K562 (cell line): ENCODE measurements around the gene ENTREP3. TPM values are rescaled to one million over a fixed set of nuclear protein-coding genes. Genes with fewer than 3 reads are reported as not detected.

Source experiments
- ATF3 ChIP-seq, 2 experiments: fragments of 450-650 bp in 1 of 2; sonication (generic) in 1 of 2; formaldehyde crosslinking in 1 of 2; IDR thresholded peaks in 1 of 2; conservative IDR thresholded peaks in 1 of 2; 2 replicates each; pipeline versions ENCODE4 v1.6.1 to v1.8.1; 2016 to 2023; ENCODE audit warnings: mild to moderate bottlenecking in 2 of 2, moderate library complexity in 2 of 2, inconsistent platforms in 1 of 2, missing genetic modification reagents in 1 of 2
- BCL6 ChIP-seq: fragments of 250-450 bp; sonication (Bioruptor Pico); IDR thresholded peaks from 2 replicates; pipeline ENCODE4 v1.4.0; 2020
- CC2D1A ChIP-seq: fragments of 450-650 bp; IDR thresholded peaks from 2 replicates; pipeline ENCODE4 v1.6.1; 2017; ENCODE audit warnings: mild to moderate bottlenecking
- CHD1 ChIP-seq: fragments of 200-600 bp; sonication (generic); IDR thresholded peaks from one replicate; pipeline ENCODE4 v1.6.1; 2012; ENCODE audit warnings: mild to moderate bottlenecking, moderate library complexity, low read length, inconsistent platforms
- CREB1 ChIP-seq, 2 experiments: sonication (generic) in 1 of 2; formaldehyde crosslinking in 1 of 2; IDR thresholded peaks; 2 replicates each; pipeline versions ENCODE4 v1.6.1 to v1.8.0; 2012 to 2022; ENCODE audit warnings: inconsistent platforms in 1 of 2, mild to moderate bottlenecking in 1 of 2, missing genetic modification reagents in 1 of 2, moderate library complexity in 1 of 2
- FOXA3 ChIP-seq, 2 experiments: fragments of 450-650 bp in 1 of 2; sonication (generic) in 1 of 2; formaldehyde crosslinking; IDR thresholded peaks in 1 of 2; conservative IDR thresholded peaks in 1 of 2; 2 replicates each; pipeline versions ENCODE4 v1.4.0 to v1.8.0; 2020 to 2022; ENCODE audit warnings: mild to moderate bottlenecking in 2 of 2, missing genetic modification reagents in 1 of 2
- FOXP1 ChIP-seq: sonication (generic); formaldehyde crosslinking; IDR thresholded peaks from 2 replicates; pipeline ENCODE4 v1.8.0; 2022; ENCODE audit warnings: mild to moderate bottlenecking, missing genetic modification reagents
- HNRNPK ChIP-seq: fragments of 200-400 bp; formaldehyde crosslinking; IDR thresholded peaks from one replicate; pipeline ENCODE4 v1.6.1; 2018; ENCODE audit warnings: mild to moderate bottlenecking, low read depth, low read length; ENCODE audit not compliant: poor library complexity, severe bottlenecking
- KLF1 ChIP-seq: fragments of 450-650 bp; IDR thresholded peaks from 2 replicates; pipeline ENCODE4 v1.6.1; 2016; ENCODE audit warnings: missing genetic modification characterization, missing compliant biosample characterization
- NCOR1 ChIP-seq: fragments of 450-650 bp; IDR thresholded peaks from 2 replicates; pipeline ENCODE4 v1.6.1; 2016; ENCODE audit warnings: mild to moderate bottlenecking, moderate library complexity
- NELFE ChIP-seq: IDR thresholded peaks from 2 replicates; pipeline ENCODE4 v1.6.1; 2011; ENCODE audit warnings: mild to moderate bottlenecking; ENCODE audit not compliant: insufficient read depth, insufficient read length
- NUFIP1 ChIP-seq: fragments of 450-650 bp; IDR thresholded peaks from 2 replicates; pipeline ENCODE4 v1.6.1; 2018; ENCODE audit not compliant: partially characterized antibody
- PHB2 ChIP-seq: fragments of 450-650 bp; IDR thresholded peaks from 2 replicates; pipeline ENCODE4 v1.6.1; 2017; ENCODE audit warnings: low read depth
- PHF21A ChIP-seq: fragments of 450-650 bp; IDR thresholded peaks from 2 replicates; pipeline ENCODE4 v1.6.1; 2017; ENCODE audit warnings: low read depth, borderline replicate concordance
- POLR2AphosphoS5 ChIP-seq: IDR thresholded peaks from 2 replicates; pipeline ENCODE4 v1.6.1; 2011; ENCODE audit warnings: mild to moderate bottlenecking, low read depth, low read length, moderate library complexity; ENCODE audit not compliant: control insufficient read depth, insufficient read depth
- PYGO2 ChIP-seq: fragments of 450-650 bp; IDR thresholded peaks from 2 replicates; pipeline ENCODE4 v1.6.1; 2016; ENCODE audit warnings: mild to moderate bottlenecking, missing genetic modification characterization, moderate library complexity, missing compliant biosample characterization
- RAD21 ChIP-seq, 2 experiments: fragments of 250-450 bp in 1 of 2; fragments of 450-650 bp in 1 of 2; sonication (Bioruptor Pico) in 1 of 2; formaldehyde crosslinking in 1 of 2; IDR thresholded peaks in 1 of 2; conservative IDR thresholded peaks in 1 of 2; 2 replicates each; pipeline versions ENCODE4 v1.4.0 to v1.8.0; 2020 to 2022; ENCODE audit warnings: mild to moderate bottlenecking in 2 of 2, moderate library complexity in 1 of 2
- SAFB ChIP-seq: fragments of 200-400 bp; formaldehyde crosslinking; IDR thresholded peaks from 2 replicates; pipeline ENCODE4 v1.6.1; 2017; ENCODE audit warnings: low read depth, low read length, borderline replicate concordance
- SNIP1 ChIP-seq: fragments of 450-650 bp; IDR thresholded peaks from 2 replicates; pipeline ENCODE4 v1.7.1; 2017; ENCODE audit warnings: low read depth, mild to moderate bottlenecking
- TGIF2 ChIP-seq: sonication (generic); formaldehyde crosslinking; IDR thresholded peaks from 2 replicates; pipeline ENCODE4 v1.8.1; 2022; ENCODE audit warnings: mild to moderate bottlenecking, missing genetic modification reagents, moderate library complexity
- YBX1 ChIP-seq: fragments of 450-650 bp; IDR thresholded peaks from 2 replicates; pipeline ENCODE4 v1.7.1; 2016; ENCODE audit warnings: mild to moderate bottlenecking
- ZNF143 ChIP-seq: sonication (generic); formaldehyde crosslinking; IDR thresholded peaks from 2 replicates; pipeline ENCODE4 v1.9.0; 2022; ENCODE audit warnings: mild to moderate bottlenecking, missing genetic modification reagents
- ZNF217 ChIP-seq: sonication (generic); formaldehyde crosslinking; IDR thresholded peaks from 2 replicates; pipeline ENCODE4 v1.8.0; 2022; ENCODE audit warnings: mild to moderate bottlenecking, missing genetic modification reagents
- polyA plus RNA-seq, 8 experiments: library from polyadenylated mRNA; depleted of rRNA in 4 of 8; stranded (reverse) in 5 of 8; unstranded in 3 of 8; fragments of >200 nt; fragmentation: Nextera tagmentation in 2 of 8; fragmentation: Illumina TruSeq in 1 of 8; extraction: Ambion mirVana in 2 of 8; extraction: Trizol in 1 of 8; gene quantifications; 2 replicates each; pipeline versions ENCODE4 v1.2.1 to v1.2.3, GENCODE V29; 2011 to 2014; ENCODE audit warnings: inconsistent platforms in 1 of 8, missing spikeins in 1 of 8
- total RNA-seq, 7 experiments: library from RNA; depleted of rRNA in 6 of 7; stranded (reverse); fragments of >200 nt in 6 of 7; fragmentation: Illumina TruSeq in 2 of 7; extraction: Trizol in 2 of 7; gene quantifications; 2 replicates each; pipeline versions ENCODE4 v1.2.1 to v1.2.3, GENCODE V29; 2011 to 2021; ENCODE audit warnings: low replicate concordance in 1 of 7
- TF ChIP-seq, protein P1 (sequence below), 2 experiments: fragments of 450-650 bp in 1 of 2; IDR thresholded peaks; 2 replicates each; pipeline ENCODE4 v1.6.1; 2011 to 2017; ENCODE audit warnings: low read depth in 2 of 2, antibody characterized with exemption in 1 of 2, borderline replicate concordance in 1 of 2, low read length in 1 of 2, mild to moderate bottlenecking in 1 of 2, mixed read lengths in 1 of 2; ENCODE audit not compliant: control insufficient read depth in 1 of 2

ENTREP3 gene
- total and polyA plus RNA-seq, 9 of the 15 experiments (the other 6 are each of a cell fraction or from before 2014, with no cell fraction given) = 1.9 to 41.8 (median 5.9) TPM

DNA sequence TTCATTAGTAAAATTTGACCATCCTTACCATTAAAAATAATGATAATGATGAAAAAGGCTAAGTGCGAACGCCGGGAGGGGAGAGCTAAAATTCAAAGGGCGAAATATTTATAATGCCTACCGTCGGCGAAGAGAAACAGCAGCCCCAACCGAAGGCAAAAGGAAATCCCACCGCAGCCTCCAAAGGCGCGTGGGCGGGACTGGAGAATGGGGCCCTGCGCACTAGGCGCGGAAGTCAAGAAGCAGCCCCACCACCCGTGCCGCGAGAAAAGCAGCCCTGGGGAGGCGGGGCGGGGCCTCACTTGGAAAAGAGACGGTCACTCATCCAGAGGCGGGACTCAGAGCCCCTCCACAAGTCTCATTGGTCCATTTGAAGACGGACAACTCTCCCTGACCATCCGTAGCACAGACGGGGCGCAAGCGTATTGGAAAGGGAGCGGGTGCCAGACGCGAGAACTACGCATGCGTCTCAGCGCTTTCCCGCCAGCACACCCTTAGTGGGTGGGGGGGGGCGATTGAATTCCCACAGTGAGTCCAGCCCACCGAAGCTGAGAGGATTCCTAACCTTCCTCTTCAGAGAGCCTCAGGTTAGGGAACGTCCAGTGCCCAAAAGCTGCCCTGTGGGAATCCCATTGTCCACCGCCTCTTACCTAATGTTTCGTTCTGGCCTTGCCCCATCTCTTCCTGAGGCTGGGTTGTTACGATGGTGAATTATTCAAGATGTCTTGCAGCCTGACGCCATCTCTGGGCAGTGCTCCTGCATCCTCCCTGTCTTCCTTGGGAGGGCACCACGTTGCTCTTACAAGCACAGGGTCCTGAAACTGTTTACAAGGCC, 27.8 kb downstream of the ENTREP3 start (continued):
- TF ChIP-seq TGIF2 = no peak
- TF ChIP-seq KLF1 (tag) = no peak
- TF ChIP-seq RAD21 (CRISPR knock-in tag; conservative IDR thresholded peaks at IDR 0.05 in 1 of 2, IDR thresholded peaks at IDR 0.05 in 1 of 2) = no peak
- no peak for TF ChIP-seq ATF3 (IDR thresholded peaks at IDR 0.05)
- TF ChIP-seq ATF3 (CRISPR knock-in tag; conservative IDR thresholded peaks at IDR 0.05) = no peak; the same call in 1 of the 2 replicates
- TF ChIP-seq SAFB = peak; percentile 31; the same call in 1 of the 2 replicates
- no peak for TF ChIP-seq NELFE
- peak; percentile 3; the same call in 1 of the 2 replicates for TF ChIP-seq FOXP1 (CRISPR knock-in tag)
- peak; percentile 74 for TF ChIP-seq POLR2AphosphoS5
- TF ChIP-seq HNRNPK = no peak
- no peak for TF ChIP-seq CHD1
- TF ChIP-seq YBX1 = no peak
- no peak for TF ChIP-seq ZNF217 (CRISPR knock-in tag)
- TF ChIP-seq NCOR1 = no peak
- no peak for TF ChIP-seq CC2D1A
- TF ChIP-seq PYGO2 = no peak
- TF ChIP-seq SNIP1 = no peak
- TF ChIP-seq, protein P1, sequence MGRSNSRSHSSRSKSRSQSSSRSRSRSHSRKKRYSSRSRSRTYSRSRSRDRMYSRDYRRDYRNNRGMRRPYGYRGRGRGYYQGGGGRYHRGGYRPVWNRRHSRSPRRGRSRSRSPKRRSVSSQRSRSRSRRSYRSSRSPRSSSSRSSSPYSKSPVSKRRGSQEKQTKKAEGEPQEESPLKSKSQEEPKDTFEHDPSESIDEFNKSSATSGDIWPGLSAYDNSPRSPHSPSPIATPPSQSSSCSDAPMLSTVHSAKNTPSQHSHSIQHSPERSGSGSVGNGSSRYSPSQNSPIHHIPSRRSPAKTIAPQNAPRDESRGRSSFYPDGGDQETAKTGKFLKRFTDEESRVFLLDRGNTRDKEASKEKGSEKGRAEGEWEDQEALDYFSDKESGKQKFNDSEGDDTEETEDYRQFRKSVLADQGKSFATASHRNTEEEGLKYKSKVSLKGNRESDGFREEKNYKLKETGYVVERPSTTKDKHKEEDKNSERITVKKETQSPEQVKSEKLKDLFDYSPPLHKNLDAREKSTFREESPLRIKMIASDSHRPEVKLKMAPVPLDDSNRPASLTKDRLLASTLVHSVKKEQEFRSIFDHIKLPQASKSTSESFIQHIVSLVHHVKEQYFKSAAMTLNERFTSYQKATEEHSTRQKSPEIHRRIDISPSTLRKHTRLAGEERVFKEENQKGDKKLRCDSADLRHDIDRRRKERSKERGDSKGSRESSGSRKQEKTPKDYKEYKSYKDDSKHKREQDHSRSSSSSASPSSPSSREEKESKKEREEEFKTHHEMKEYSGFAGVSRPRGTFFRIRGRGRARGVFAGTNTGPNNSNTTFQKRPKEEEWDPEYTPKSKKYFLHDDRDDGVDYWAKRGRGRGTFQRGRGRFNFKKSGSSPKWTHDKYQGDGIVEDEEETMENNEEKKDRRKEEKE (IDR thresholded peaks at IDR 0.05; ENCODE audit: borderline replicate concordance in 1 of 2, control insufficient read depth in 1 of 2, low read depth in 2 of 2, low read length in 1 of 2) = no peak
- no peak for TF ChIP-seq NUFIP1
- TF ChIP-seq FOXA3 (CRISPR knock-in tag; conservative IDR thresholded peaks at IDR 0.05 in 1 of 2, IDR thresholded peaks at IDR 0.05 in 1 of 2) = no peak
- no peak for TF ChIP-seq ZNF143
- no peak for TF ChIP-seq PHB2
- no peak for TF ChIP-seq BCL6 (CRISPR knock-in tag)
- TF ChIP-seq PHF21A = no peak
- no peak for TF ChIP-seq CREB1 (IDR thresholded peaks at IDR 0.05)
- no peak for TF ChIP-seq CREB1 (CRISPR knock-in tag; IDR thresholded peaks at IDR 0.05)
